Central memory CD4-positive, alpha-beta T cell (primary cell): ENCODE measurements around the gene RINL.
"Not testable (repeated sequence)": the region's sequence is repeated elsewhere in the genome, so short reads cannot be mapped to it uniquely, and the experiment has no call there.

ENCODE experiments used
- DNase-seq: peaks from one replicate; pipeline ENCODE4 v3.0.0; 2022

Gene RINL

GRCh38 chr19:38831142-38831605, 46.9 kb downstream of the RINL start:
- no peak for DNase-seq

- DNase-seq, result no peak
These were observed 47.9 kb downstream of the RINL start for GRCh38 chr19:38830039-38830733.

DNA sequence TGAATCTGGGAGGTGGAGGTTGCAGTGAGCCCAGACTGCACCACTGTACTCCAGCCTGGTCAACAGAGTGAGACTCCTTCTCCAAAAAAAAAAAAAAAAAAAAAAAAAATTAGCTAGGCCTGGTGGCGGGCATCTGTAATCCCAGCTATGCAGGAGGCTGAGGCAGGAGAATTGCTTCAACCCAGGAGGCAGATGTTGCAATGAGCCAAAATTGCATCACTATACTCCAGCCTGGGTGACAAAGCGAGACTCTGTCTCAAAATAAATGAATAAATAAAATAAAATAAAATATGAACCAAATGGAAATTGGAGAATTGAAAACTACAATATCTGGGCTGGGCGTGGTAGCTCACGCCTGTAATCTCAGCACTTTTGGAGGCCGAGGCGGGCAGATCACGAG, 48.9 kb downstream of the RINL start:
- not testable (repeated sequence) for DNase-seq

- no peak for DNase-seq
These were observed 51.1 kb downstream of the RINL start for GRCh38 chr19:38826856-38827551.

DNA sequence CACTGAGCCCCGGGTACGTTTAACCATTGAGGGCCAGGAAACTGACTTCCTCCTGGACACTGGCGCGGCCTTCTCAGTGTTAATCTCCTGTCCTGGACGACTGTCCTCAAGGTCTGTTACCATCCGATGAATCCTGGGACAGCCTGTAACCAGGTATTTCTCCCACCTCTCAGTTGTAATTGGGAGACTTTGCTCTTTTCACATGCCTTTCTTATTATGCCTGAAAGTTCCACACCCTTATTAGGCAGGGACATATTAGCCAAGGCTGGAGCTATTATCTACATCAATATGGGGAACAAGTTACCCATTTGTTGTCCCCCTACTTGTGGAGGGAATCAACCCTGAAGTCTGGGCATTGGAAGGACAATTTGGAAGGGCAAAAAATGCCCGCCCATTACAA, 52.1 kb downstream of the RINL start:
- not testable (repeated sequence) for DNase-seq

- DNase-seq, result not testable (repeated sequence)
These were observed 56.7 kb downstream of the RINL start for GRCh38 chr19:38821230-38821825.

- no peak for DNase-seq
These were observed 58.7 kb downstream of the RINL start for GRCh38 chr19:38819231-38819920.
